H7 (cell line): ENCODE data around the gene TXNL4A. TPM values are rescaled to one million over a fixed set of nuclear protein-coding genes. Genes with fewer than 3 reads are reported as not detected.

Experiments
- total RNA-seq: library from RNA; depleted of rRNA; stranded (reverse); fragments of >200 nt; shearing (Covaris generic); gene quantifications from 2 replicates; pipeline ENCODE4 v1.2.3, GENCODE V29; 2014; rRNA removed

TXNL4A gene
- total RNA-seq, 1 experiment from 2014 or later, result 98.4 TPM

Other genes starting within 250 kb of the TXNL4A start
- 0.14 and 0.18 TPM in 2 replicates for gene KCNG2, start 190.6 kb downstream of the TXNL4A start, total RNA-seq
- 19.6 and 28.6 TPM in 2 replicates for gene SLC66A2, start 36.9 kb downstream of the TXNL4A start, total RNA-seq
- gene HSBP1L1, start 23.9 kb downstream of the TXNL4A start, total RNA-seq, result 1.6 and 2.8 TPM in 2 replicates
- 37.2 and 45.2 TPM in 2 replicates for gene RBFA, start 45.9 kb upstream of the TXNL4A start, total RNA-seq
- gene ADNP2, start 120.7 kb upstream of the TXNL4A start, total RNA-seq, result 45.5 and 49.2 TPM in 2 replicates